Fibroblast of lung (primary cell): ENCODE measurements around the gene RAB23. TPM values are rescaled to one million over a fixed set of nuclear protein-coding genes. Genes with fewer than 3 reads are reported as not detected.

Source experiments
- DNase-seq, 2 donors: peaks; one replicate each; pipeline versions ENCODE4 v3.0.0 to v3.0.0-alpha.2; 2010; ENCODE audit warnings: low read depth in 2 of 2
- H2AFZ ChIP-seq: 2 replicates; pipeline ENCODE4 v1.5.1; 2012; ENCODE audit warnings: low read length, control low read depth, inconsistent platforms
- H3K27ac ChIP-seq: 2 replicates; pipeline ENCODE4 v1.5.1; 2011; ENCODE audit warnings: low read length, control low read depth; ENCODE audit not compliant: insufficient read depth
- H3K27me3 ChIP-seq: 2 replicates; pipeline ENCODE4 v1.5.1; 2011; ENCODE audit warnings: mild to moderate bottlenecking, low read length; ENCODE audit not compliant: control insufficient read depth, insufficient read depth
- H3K36me3 ChIP-seq: 2 replicates; pipeline ENCODE4 v1.5.1; 2011; ENCODE audit warnings: low read length; ENCODE audit not compliant: control insufficient read depth, insufficient read depth
- H3K4me1 ChIP-seq: 2 replicates; pipeline ENCODE4 v1.5.1; 2011; ENCODE audit warnings: low read length; ENCODE audit not compliant: control insufficient read depth, insufficient read depth; ENCODE audit errors: extremely low read depth
- H3K4me2 ChIP-seq: 2 replicates; pipeline ENCODE4 v1.5.1; 2011; ENCODE audit warnings: low read length, control low read depth; ENCODE audit not compliant: insufficient read depth; ENCODE audit errors: extremely low read depth
- H3K4me3 ChIP-seq, 4 experiments: fragments of 200-600 bp in 1 of 4; sonication (generic) in 1 of 4; replicated peaks in 1 of 4; 2 replicates each; pipeline ENCODE4 v1.5.1; 2011 to 2016; ENCODE audit warnings: low read length in 4 of 4, low read depth in 3 of 4, mild to moderate bottlenecking in 3 of 4, control low read depth in 2 of 4, inconsistent platforms in 1 of 4, mixed read lengths in 1 of 4; ENCODE audit not compliant: insufficient read depth in 1 of 4; ENCODE audit errors: control extremely low read depth in 1 of 4
- H3K79me2 ChIP-seq: 2 replicates; pipeline ENCODE4 v1.5.1; 2012; ENCODE audit warnings: mild to moderate bottlenecking, low read length, inconsistent platforms; ENCODE audit not compliant: control insufficient read depth, insufficient read depth
- H3K9ac ChIP-seq: 2 replicates; pipeline ENCODE4 v1.5.1; 2011; ENCODE audit warnings: mild to moderate bottlenecking, low read length, control low read depth; ENCODE audit not compliant: insufficient read depth
- H3K9me3 ChIP-seq: 2 replicates; pipeline ENCODE4 v1.5.1; 2012; ENCODE audit warnings: low read depth, low read length; ENCODE audit not compliant: control insufficient read depth, insufficient read depth
- H4K20me1 ChIP-seq: 2 replicates; pipeline ENCODE4 v1.5.1; 2011; ENCODE audit warnings: low read length; ENCODE audit not compliant: control insufficient read depth, insufficient read depth; ENCODE audit errors: extremely low read depth
- CTCF ChIP-seq, 2 donors: IDR thresholded peaks in 1 of 2; conservative IDR thresholded peaks in 1 of 2; 1 replicate in 1 of 2; 2 replicates in 1 of 2; pipeline ENCODE4 v1.5.1; 2011 to 2012; ENCODE audit warnings: low read length in 2 of 2, control low read depth in 1 of 2, inconsistent platforms in 1 of 2, low read depth in 1 of 2, mild to moderate bottlenecking in 1 of 2
- EZH2 ChIP-seq: IDR thresholded peaks from 2 replicates; pipeline ENCODE4 v1.5.1; 2012; ENCODE audit warnings: low read length, control low read depth, mild to moderate bottlenecking; ENCODE audit errors: missing control alignments
- polyA minus RNA-seq: library from RNA; depleted of rRNA, polyadenylated mRNA; stranded (reverse); fragments of >200 nt; gene quantifications from 2 replicates; pipeline ENCODE4 v1.2.3, GENCODE V29; 2011; ENCODE audit warnings: low replicate concordance
- polyA plus RNA-seq, 2 donors: library from polyadenylated mRNA; depleted of rRNA in 1 of 2; stranded (reverse) in 1 of 2; unstranded in 1 of 2; fragments of >200 nt; gene quantifications; 2 replicates each; pipeline ENCODE4 v1.2.1, GENCODE V29; 2011 to 2012; ENCODE audit warnings: missing spikeins in 1 of 2
- total RNA-seq: library from RNA; depleted of rRNA; stranded (reverse); fragments of >200 nt; gene quantifications from 2 replicates; pipeline ENCODE4 v1.2.1, GENCODE V29; 2014

The RAB23 gene
- total RNA-seq (50.8 and 68.0 TPM in 2 replicates), polyA plus RNA-seq (41.4 and 61.2 TPM in 2 replicates), polyA minus RNA-seq (13.5 and 19.3 TPM in 2 replicates)
- 30.2 and 37.7 TPM in 2 replicates for polyA plus RNA-seq (2012)

- peaks cover 42% of the 10 kb centered on the region for H3K79me2 ChIP-seq
- peaks cover 4% of the 10 kb centered on the region for H3K4me1 ChIP-seq
- peak within 1 kb of the TSS; percentile 92 for H3K9ac ChIP-seq
- H3K36me3 ChIP-seq = no peaks in the 10 kb centered on the region
- peak; percentile 76 to 85 for DNase-seq
- peak within 1 kb of the TSS; percentile 88 to 92 (median 89) for H3K4me3 ChIP-seq
- no peaks in the 10 kb centered on the region for H3K27me3 ChIP-seq
- peak within 1 kb of the TSS; percentile 100 for H3K4me2 ChIP-seq
- no peak for TF ChIP-seq CTCF (conservative IDR thresholded peaks at IDR 0.05 in 1 of 2, IDR thresholded peaks at IDR 0.05 in 1 of 2; ENCODE audit: low read depth in 1 of 2, low read length in 2 of 2)
- TF ChIP-seq EZH2 = no peak
- H4K20me1 ChIP-seq = no peaks in the 10 kb centered on the region
- H3K9me3 ChIP-seq = no peaks in the 10 kb centered on the region
- H2AFZ ChIP-seq = peak within 1 kb of the TSS; percentile 84
- peak within 1 kb of the TSS; percentile 94 for H3K27ac ChIP-seq
Measured at GRCh38 chr6:57221936-57222742, at the start of gene RAB23. Gene RAB23, minus strand, starts transcription at chr6:57222307. Its CDS starts 11,927 bp downstream, at chr6:57210380.

GRCh38 chr6:57268294-57268640 is 46.2 kb upstream of the RAB23 start:
- no peaks in the 10 kb centered on the region for H3K27me3 ChIP-seq
- H4K20me1 ChIP-seq = no peaks in the 10 kb centered on the region
- no peak overlapping the region for H2AFZ ChIP-seq
- no peaks in the 10 kb centered on the region for H3K36me3 ChIP-seq
- H3K4me3 ChIP-seq = no peak overlapping the region
- H3K79me2 ChIP-seq = no peaks in the 10 kb centered on the region
- TF ChIP-seq EZH2 (no peak), CTCF (conservative IDR thresholded peaks at IDR 0.05 in 1 of 2, IDR thresholded peaks at IDR 0.05 in 1 of 2; ENCODE audit: low read depth in 1 of 2, low read length in 2 of 2) (no peak)
- H3K9me3 ChIP-seq = no peaks in the 10 kb centered on the region
- peak overlapping the region; percentile 8 for H3K27ac ChIP-seq
- DNase-seq = no peak
- H3K9ac ChIP-seq = no peak overlapping the region
- peaks cover 14% of the 10 kb centered on the region for H3K4me1 ChIP-seq
- H3K4me2 ChIP-seq = no peak overlapping the region

- H2AFZ ChIP-seq = no peak overlapping the region
- no peaks in the 10 kb centered on the region for H3K9me3 ChIP-seq
- H3K36me3 ChIP-seq = no peaks in the 10 kb centered on the region
- peak overlapping the region; percentile 85 for H3K27ac ChIP-seq
- no peak overlapping the region for H3K9ac ChIP-seq
- H3K27me3 ChIP-seq = no peaks in the 10 kb centered on the region
- no peaks in the 10 kb centered on the region for H3K79me2 ChIP-seq
- H3K4me3 ChIP-seq = no peak overlapping the region
- peaks cover 17% of the 10 kb centered on the region for H3K4me1 ChIP-seq
- TF ChIP-seq EZH2 (no peak), CTCF (conservative IDR thresholded peaks at IDR 0.05 in 1 of 2, IDR thresholded peaks at IDR 0.05 in 1 of 2; ENCODE audit: low read depth in 1 of 2, low read length in 2 of 2) (peak; percentile 45 to 61)
- peak; percentile 99 for DNase-seq
- peak overlapping the region; percentile 63 for H3K4me2 ChIP-seq
- H4K20me1 ChIP-seq = no peaks in the 10 kb centered on the region
Measured at GRCh38 chr6:57267586-57268293, 45.6 kb upstream of the RAB23 start.
